GM23248 (cell line): ENCODE results near the gene LMO3. TPM values are rescaled to one million over a fixed set of nuclear protein-coding genes. Genes with fewer than 3 reads are reported as not detected.

ENCODE experiments used
- DNase-seq: peaks from one replicate; pipeline ENCODE4 v3.0.0-alpha.2; 2015
- H2AFZ ChIP-seq: fragments of 200-600 bp; sonication (generic); 2 replicates; pipeline ENCODE4 v1.6.1; 2016; ENCODE audit warnings: antibody characterized with exemption
- H3F3A ChIP-seq: fragments of 200-600 bp; sonication (generic); 2 replicates; pipeline ENCODE4 v1.6.1; 2016; ENCODE audit warnings: mild to moderate bottlenecking, antibody characterized with exemption, mixed run types; ENCODE audit not compliant: insufficient read depth
- H3K27ac ChIP-seq: fragments of 200-600 bp; sonication (generic); 2 replicates; pipeline ENCODE4 v1.5.1; 2016; ENCODE audit warnings: mild to moderate bottlenecking
- H3K27me3 ChIP-seq: fragments of 200-600 bp; sonication (generic); replicated peaks from 2 replicates; pipeline ENCODE4 v1.6.1; 2016; ENCODE audit warnings: mild to moderate bottlenecking; ENCODE audit not compliant: insufficient read depth
- H3K36me3 ChIP-seq: fragments of 200-600 bp; sonication (generic); 2 replicates; pipeline ENCODE4 v1.6.1; 2016; ENCODE audit warnings: low read depth, mild to moderate bottlenecking
- H3K4me1 ChIP-seq: fragments of 200-600 bp; sonication (generic); 2 replicates; pipeline ENCODE4 v1.6.1; 2016; ENCODE audit warnings: mild to moderate bottlenecking; ENCODE audit not compliant: insufficient read depth
- H3K4me2 ChIP-seq: fragments of 200-600 bp; sonication (generic); one replicate; pipeline ENCODE4 v1.6.1; 2016; ENCODE audit warnings: mild to moderate bottlenecking; ENCODE audit not compliant: unreplicated experiment
- H3K4me3 ChIP-seq: fragments of 200-600 bp; sonication (generic); 2 replicates; pipeline ENCODE4 v1.5.1; 2016; ENCODE audit warnings: mild to moderate bottlenecking
- H3K79me2 ChIP-seq: fragments of 200-600 bp; sonication (generic); 2 replicates; pipeline ENCODE4 v1.6.1; 2016; ENCODE audit warnings: mild to moderate bottlenecking; ENCODE audit not compliant: insufficient read depth
- H3K9ac ChIP-seq: fragments of 200-600 bp; sonication (generic); 2 replicates; pipeline ENCODE4 v1.6.1; 2016; ENCODE audit warnings: mild to moderate bottlenecking
- H3K9me2 ChIP-seq: fragments of 200-600 bp; sonication (generic); 2 replicates; pipeline ENCODE4 v1.6.1; 2016; ENCODE audit warnings: mixed run types, mild to moderate bottlenecking, moderate library complexity; ENCODE audit not compliant: insufficient read depth
- H3K9me3 ChIP-seq: fragments of 200-600 bp; sonication (generic); one replicate; pipeline ENCODE4 v1.6.1; 2017; ENCODE audit warnings: low read depth
- H4K20me1 ChIP-seq: fragments of 200-600 bp; sonication (generic); 2 replicates; pipeline ENCODE4 v1.6.0; 2016; ENCODE audit not compliant: insufficient read depth
- EZH2 ChIP-seq: fragments of 200-600 bp; sonication (generic); IDR thresholded peaks from 2 replicates; pipeline ENCODE4 v1.6.1; 2018; ENCODE audit warnings: antibody characterized with exemption, mild to moderate bottlenecking; ENCODE audit not compliant: insufficient read depth, poor library complexity, severe bottlenecking
- EZH2phosphoT487 ChIP-seq: fragments of 200-600 bp; sonication (generic); IDR thresholded peaks from 2 replicates; pipeline ENCODE4 v1.6.1; 2018; ENCODE audit warnings: antibody characterized with exemption, moderate library complexity, mild to moderate bottlenecking, low read depth; ENCODE audit not compliant: insufficient read depth
- WGBS, 2 experiments: methylation state at CpG; one replicate each; pipeline ENCODE4 v1.1.6; 2015 to 2017; ENCODE audit warnings: low lambda C conversion rate in 2 of 2, low coverage in 1 of 2; ENCODE audit errors: missing lambda C conversion rate in 2 of 2; 5-methylcytosine and 5-hydroxymethylcytosine counted together
- in situ Hi-C: fragments of 300-500 bp; cut with MboI; formaldehyde crosslinking; loops from 2 replicates; pipeline ENCODE4 v1.15.0; 2020
- polyA plus RNA-seq: library from polyadenylated mRNA; unstranded; fragments of >200 nt; fragmentation: Nextera tagmentation; extraction: Ambion mirVana; gene quantifications from 2 replicates; pipeline ENCODE4 v1.2.1, GENCODE V29; 2016
- total RNA-seq: library from RNA; depleted of rRNA; stranded (reverse); fragments of >200 nt; shearing (Covaris generic); gene quantifications from 2 replicates; pipeline ENCODE4 v1.2.3, GENCODE V29; 2014

The LMO3 gene
- total and polyA plus RNA-seq, 2 experiments from 2014 or later = 0.38 TPM; not detected in 1

DNA sequence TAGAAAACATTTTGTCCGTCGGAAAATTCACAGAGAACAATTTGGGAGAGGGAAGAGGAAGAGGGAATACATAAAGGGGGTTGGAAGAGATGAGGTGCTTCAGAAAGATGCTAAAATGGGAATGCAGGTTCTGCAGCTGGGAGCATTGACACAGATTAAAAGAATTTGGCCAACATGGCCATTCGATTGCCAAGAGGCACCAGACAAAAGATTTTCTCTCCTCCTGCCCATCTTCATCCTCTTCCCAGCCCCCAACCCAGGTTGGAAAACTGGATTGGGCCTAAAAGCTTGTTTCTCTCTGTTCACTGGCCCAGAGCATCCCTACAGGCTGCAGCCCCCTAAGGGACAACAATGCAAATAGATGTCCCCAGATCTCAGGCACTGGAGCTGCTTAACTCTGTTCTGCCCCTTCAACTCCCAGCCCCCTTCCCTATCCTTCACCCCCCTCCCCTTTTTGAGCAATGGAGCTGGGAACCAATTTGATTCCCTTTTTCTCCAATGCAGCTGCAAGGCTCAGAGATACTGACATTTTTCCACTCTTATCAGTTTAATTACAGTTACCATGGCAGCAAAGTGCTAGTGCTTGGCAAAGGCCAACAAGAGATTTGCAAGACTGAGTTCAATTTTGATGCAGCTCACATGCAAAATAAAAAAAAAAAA lies 1.9 kb downstream of the LMO3 start:
- Histone ChIP-seq H3K4me1 (0 out of 2 replicates have a peak, but pooled peaks cover 5% of the 10 kb centered on the region), H4K20me1 (no peaks in the 10 kb centered on the region), H3K4me2 (no peak overlapping the region), H3K9me3 (no peaks in the 10 kb centered on the region), H3K27me3 (no peaks in the 10 kb centered on the region), H3K79me2 (no peaks in the 10 kb centered on the region), H3K27ac (no peak overlapping the region), H2AFZ (no peak overlapping the region), H3F3A (0 out of 2 replicates have a peak, but pooled peaks cover 5% of the 10 kb centered on the region), H3K36me3 (no peaks in the 10 kb centered on the region), H3K9me2 (no peaks in the 10 kb centered on the region), H3K4me3 (no peak overlapping the region), H3K9ac (no peak overlapping the region)
- DNase-seq = no peak
- in situ Hi-C loops = no loop called here
- 95% methylated on average over 3 of the region's 3 CpGs for WGBS, 2 experiments
- no peak for TF ChIP-seq EZH2phosphoT487
- no peak for TF ChIP-seq EZH2

DNA sequence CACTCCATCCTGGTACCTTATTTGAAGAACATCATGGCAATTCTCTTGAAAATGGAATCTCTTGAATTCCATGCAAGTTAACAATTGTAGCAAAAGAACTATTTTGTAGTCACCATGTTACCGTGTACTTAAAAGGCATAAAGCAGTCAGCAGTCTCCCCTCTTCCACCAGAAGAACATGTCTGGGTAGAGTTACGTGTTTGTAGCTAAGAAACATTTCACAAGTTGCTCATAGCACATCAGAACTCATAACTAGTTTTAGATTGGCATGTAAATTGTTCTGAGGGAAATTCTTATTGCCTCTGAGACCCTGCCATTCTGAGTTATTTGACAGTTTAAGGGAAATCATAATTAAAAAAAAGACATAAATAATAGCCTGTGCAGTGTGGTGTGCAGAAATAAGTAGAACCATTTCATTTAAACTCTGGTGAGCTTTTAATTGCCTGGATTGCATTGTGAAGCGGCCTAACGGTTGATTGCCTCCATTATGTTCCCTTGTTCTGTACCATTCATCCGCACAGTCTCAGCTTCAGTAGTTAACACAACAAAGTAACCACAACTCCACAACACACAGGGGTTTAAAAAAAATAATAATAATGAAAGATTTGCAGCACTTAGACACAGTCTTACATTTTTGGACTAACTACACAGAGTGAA lies 2.6 kb downstream of the LMO3 start:
- H3K4me2 ChIP-seq = no peak overlapping the region
- no peak overlapping the region for H2AFZ ChIP-seq
- no peaks in the 10 kb centered on the region for H3K9me3 ChIP-seq
- no peak overlapping the region for H3K4me3 ChIP-seq
- H3K4me1 ChIP-seq = 0 out of 2 replicates have a peak, but pooled peaks cover 5% of the 10 kb centered on the region
- H3K27me3 ChIP-seq = no peaks in the 10 kb centered on the region
- H4K20me1 ChIP-seq = no peaks in the 10 kb centered on the region
- 95 to 96% methylated on average over 5 of the region's 5 CpGs for WGBS, 2 experiments
- H3F3A ChIP-seq = 0 out of 2 replicates have a peak, but pooled peaks cover 5% of the 10 kb centered on the region
- no peaks in the 10 kb centered on the region for H3K79me2 ChIP-seq
- DNase-seq = no peak
- TF ChIP-seq EZH2 (no peak), EZH2phosphoT487 (no peak)
- no peak overlapping the region for H3K9ac ChIP-seq
- in situ Hi-C loops = no loop called here
- no peak overlapping the region for H3K27ac ChIP-seq
- H3K36me3 ChIP-seq = no peaks in the 10 kb centered on the region
- H3K9me2 ChIP-seq = no peaks in the 10 kb centered on the region

DNA sequence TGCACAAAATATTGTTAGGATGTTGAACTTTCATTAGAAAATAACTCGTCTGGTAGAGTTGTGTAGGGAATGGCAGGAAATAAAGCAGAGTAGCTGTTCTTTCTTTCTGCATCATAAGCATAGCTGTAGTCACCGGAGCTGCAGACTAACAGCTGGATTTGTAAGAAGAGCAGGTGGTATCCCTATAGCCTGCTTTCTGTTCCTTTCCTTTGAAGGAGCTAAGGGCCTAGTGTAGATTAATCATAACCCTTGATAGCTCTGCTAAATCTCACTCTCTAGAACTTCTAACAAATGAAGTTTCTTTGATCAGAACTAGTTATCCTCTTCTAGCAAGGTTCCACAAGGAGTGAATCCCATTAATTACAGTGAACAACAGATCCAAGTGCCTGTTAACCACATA lies 3.5 kb downstream of the LMO3 start:
- H3K9me3 ChIP-seq = no peaks in the 10 kb centered on the region
- no peak overlapping the region for H3K4me3 ChIP-seq
- no peaks in the 10 kb centered on the region for H3K27me3 ChIP-seq
- H3K9me2 ChIP-seq = no peaks in the 10 kb centered on the region
- in situ Hi-C loops = no loop called here
- no peak overlapping the region for H3K4me2 ChIP-seq
- H3K9ac ChIP-seq = no peak overlapping the region
- no peaks in the 10 kb centered on the region for H3K79me2 ChIP-seq
- TF ChIP-seq EZH2phosphoT487 = no peak
- H2AFZ ChIP-seq = no peak overlapping the region
- H3F3A ChIP-seq = 0 out of 2 replicates have a peak, but pooled peaks cover 5% of the 10 kb centered on the region
- H4K20me1 ChIP-seq = no peaks in the 10 kb centered on the region
- DNase-seq = no peak
- H3K4me1 ChIP-seq = 0 out of 2 replicates have a peak, but pooled peaks cover 5% of the 10 kb centered on the region
- H3K36me3 ChIP-seq = no peaks in the 10 kb centered on the region
- no peak overlapping the region for H3K27ac ChIP-seq
- 45 to 47% methylated on average over 2 of the region's 2 CpGs for WGBS, 2 experiments

DNA sequence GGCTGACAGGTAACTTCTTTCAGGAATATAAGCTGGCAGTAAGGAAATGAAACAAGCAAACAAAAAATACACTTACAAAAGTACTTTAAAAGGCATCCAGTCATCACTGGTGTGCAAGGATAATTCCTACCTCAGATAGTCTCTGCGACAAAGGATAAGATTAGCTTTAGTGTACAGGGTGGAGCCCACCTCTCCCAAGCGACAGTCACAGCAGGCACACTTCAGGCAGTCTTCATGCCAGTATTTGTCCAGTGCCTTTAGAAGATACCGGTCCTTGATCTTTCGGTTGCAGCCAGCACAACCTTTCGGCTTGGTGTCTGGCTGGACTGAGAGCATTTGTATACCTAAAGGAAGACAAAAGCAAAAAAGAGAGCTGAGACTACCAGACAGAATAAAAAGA lies 5.4 kb downstream of the LMO3 start:
- Histone ChIP-seq H3K4me3 (no peak overlapping the region), H4K20me1 (no peaks in the 10 kb centered on the region), H3K9ac (no peak overlapping the region), H3K4me2 (no peak overlapping the region), H3K9me2 (no peaks in the 10 kb centered on the region), H3K4me1 (no peaks in the 10 kb centered on the region), H3K9me3 (no peaks in the 10 kb centered on the region), H3K27me3 (no peaks in the 10 kb centered on the region), H3K79me2 (no peaks in the 10 kb centered on the region), H3K27ac (no peak overlapping the region), H3K36me3 (no peaks in the 10 kb centered on the region), H3F3A (0 out of 2 replicates have a peak, but pooled peaks cover 5% of the 10 kb centered on the region), H2AFZ (no peak overlapping the region)
- in situ Hi-C loops = no loop called here
- no peak for TF ChIP-seq EZH2phosphoT487
- TF ChIP-seq EZH2 = no peak
- 98 to 99% methylated on average over 5 of the region's 5 CpGs for WGBS, 2 experiments
- DNase-seq = no peak
